Urothelium cell line (cell line): ENCODE measurements around the gene CCDC184.

Experiments used
- DNase-seq: peaks from one replicate; pipeline ENCODE4 v3.0.0; 2011; ENCODE audit warnings: low spot score, mixed read lengths
- FAIRE-seq: peaks from 2 replicates; lab custom pipeline; 2011; peaks lifted over from hg19 to GRCh38; lab: Jason Lieb, UNC

The CCDC184 gene

GRCh38 chr12:48177982-48178381 lies 5.5 kb upstream of the CCDC184 start:
- no peak for DNase-seq
- no peak for FAIRE-seq

- DNase-seq (no peak), FAIRE-seq (no peak)
Measured at GRCh38 chr12:48179466-48179865, 4.0 kb upstream of the CCDC184 start.

- FAIRE-seq (no peak), DNase-seq (no peak)
Measured at GRCh38 chr12:48180424-48180823, 3.0 kb upstream of the CCDC184 start.

DNA sequence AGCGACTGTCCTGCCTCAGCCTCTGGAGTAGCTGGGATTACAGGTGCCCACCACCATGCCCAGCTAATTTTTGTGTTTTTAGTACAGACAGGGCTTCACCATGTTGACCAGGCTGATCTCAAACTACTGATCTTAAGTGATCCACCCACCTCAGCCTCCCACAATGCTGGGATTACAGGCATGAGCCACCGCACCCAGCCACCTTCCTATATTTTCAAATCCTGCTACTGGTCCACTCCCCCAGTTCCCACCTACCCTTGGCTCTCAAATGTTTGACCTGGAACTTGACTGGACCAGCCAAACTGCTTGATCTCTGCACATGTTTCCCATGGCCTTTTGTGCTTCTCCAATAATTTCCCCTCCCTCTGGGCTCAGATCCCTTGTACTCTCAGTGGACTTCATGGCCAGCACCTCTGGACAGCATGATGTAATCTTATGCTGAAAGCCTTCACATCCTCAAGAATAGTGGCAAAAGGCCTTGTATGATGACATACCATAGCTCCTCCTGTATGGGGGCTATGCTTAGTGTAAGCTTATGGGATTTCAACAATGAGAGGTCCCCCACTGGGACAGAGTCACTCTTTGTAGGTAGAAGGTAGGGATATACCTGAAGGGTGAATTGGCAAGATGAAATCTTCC lies 2.5 kb upstream of the CCDC184 start:
- DNase-seq (no peak), FAIRE-seq (no peak)

DNA sequence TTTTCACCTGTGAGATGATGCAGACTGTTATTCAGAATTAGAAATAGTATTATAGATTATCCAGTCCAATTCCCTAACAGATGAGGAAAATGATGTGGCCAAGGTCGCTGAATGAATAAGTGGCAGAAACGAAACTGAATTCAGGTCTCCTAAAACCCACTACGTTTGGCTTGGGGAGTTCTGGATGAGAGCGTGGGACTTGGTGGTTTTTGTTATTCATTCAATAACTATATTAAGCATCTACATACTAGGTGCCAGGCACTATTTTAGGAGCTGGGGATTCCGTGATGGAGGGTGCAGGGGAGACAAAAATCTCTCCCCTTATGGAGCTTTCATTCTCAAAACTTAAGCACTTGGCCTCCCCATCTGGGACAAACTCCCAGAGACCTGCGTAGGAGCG lies 813 bp upstream of the CCDC184 start:
- no peak for DNase-seq
- FAIRE-seq = no peak

- FAIRE-seq (no peak), DNase-seq (no peak)
Measured at GRCh38 chr12:48183876-48184548, 568 bp downstream of the CCDC184 start.

DNA sequence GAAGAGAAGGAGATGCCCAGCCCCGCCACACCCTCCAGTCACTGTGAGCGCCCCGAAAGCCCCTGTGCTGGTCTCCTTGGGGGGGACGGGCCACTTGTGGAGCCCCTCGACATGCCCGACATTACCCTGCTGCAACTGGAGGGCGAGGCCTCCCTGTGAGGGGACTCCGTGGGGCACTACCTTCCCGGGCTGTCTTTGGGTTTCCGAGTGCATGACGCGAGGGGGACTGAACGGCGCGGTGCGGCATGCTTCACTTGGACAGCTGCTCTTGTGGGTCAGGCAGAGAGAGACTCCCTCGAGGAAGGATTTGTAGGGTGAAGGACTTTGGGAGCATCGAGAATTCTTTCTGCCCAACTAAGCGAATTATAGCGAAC lies 1.1 kb downstream of the CCDC184 start:
- no peak for DNase-seq
- no peak for FAIRE-seq

GRCh38 chr12:48185181-48185919 lies 1.9 kb downstream of the CCDC184 start:
- no peak for DNase-seq
- FAIRE-seq = no peak

DNA sequence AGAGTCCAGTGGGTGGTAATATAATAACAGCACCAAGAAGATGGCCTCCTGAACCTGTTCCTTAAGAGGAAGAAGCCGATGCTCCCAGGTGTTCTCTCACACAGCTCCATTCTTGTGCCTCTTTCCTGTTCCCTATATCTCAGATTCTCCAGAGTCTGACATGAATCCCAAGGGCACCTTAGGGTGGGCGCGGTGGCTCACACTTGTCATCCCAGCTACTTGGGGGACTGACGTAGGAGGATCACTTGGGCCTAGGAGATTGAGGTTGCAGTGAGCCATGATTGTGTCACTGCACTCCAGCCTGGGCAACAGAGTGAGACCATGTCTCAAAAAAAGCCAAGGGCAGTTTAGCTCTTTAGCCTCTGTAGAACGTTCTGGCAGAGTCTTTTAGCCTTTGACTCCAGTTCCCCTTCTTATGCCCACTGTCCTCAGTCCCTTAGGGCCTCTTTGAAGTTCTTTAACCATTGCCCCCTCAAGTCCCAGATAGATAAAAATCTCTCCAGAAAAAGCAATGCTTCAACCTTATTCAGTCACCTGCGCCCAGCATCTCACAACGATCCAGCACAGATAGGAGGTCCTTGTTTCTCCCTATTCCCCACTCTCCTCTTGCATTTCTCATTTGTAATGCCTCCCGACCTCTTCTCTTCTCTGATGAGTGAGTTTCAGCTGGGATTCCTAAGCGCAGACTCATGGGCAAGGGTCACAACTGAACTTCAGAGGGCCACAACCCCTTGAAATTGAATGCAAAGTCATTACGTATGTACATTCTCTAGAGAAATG lies 4.7 kb downstream of the CCDC184 start:
- DNase-seq = no peak
- no peak for FAIRE-seq

- FAIRE-seq = no peak
- peak; percentile 52 for DNase-seq
Measured at GRCh38 chr12:48189331-48190125, 6.1 kb downstream of the CCDC184 start.

DNA sequence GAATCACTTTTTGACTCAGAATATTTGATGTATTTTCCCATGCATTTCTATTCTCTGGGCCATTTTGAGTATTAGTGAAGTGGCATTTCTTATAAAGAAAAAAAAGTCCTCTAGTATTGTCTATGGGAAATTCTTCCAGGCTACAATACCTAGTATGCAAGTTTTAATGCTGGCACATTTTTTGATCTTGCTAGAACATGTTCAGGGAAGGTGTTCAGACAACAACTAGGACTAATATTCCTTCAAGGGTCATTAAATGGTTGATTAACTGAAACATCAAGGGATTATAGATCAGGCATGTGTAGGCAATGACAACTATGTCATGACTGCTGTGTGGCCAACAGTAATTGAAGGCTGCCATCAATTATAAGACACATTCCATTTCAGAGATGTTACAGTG lies 7.7 kb downstream of the CCDC184 start:
- FAIRE-seq = no peak

GRCh38 chr12:48192861-48193260 lies 9.4 kb downstream of the CCDC184 start:
- DNase-seq (no peak), FAIRE-seq (no peak)

More for the DNA sequence above, 7.7 kb downstream of the CCDC184 start:
- no peak for DNase-seq

GRCh38 chr12:48193623-48194022 lies 10.2 kb downstream of the CCDC184 start:
- FAIRE-seq (no peak), DNase-seq (no peak)

DNA sequence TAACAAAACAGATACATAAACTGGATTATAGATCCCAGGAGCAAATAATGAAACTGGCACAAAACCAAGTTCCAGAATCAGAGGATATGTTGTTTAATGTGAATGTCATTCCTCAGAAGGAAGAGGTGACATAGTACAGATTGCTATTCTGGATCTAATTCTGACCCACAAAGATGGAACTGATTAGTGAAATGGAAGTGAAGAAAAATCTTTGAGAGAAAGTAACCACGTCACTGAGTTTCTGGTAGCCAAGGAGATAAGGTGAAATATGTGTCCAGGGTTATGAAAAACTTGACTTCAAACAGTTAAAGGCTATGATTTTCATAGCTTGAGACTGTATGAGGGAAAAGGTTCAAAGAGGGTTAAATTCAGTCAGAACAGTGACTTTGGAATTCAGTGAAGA lies 11.4 kb downstream of the CCDC184 start:
- no peak for DNase-seq
- FAIRE-seq = no peak

DNA sequence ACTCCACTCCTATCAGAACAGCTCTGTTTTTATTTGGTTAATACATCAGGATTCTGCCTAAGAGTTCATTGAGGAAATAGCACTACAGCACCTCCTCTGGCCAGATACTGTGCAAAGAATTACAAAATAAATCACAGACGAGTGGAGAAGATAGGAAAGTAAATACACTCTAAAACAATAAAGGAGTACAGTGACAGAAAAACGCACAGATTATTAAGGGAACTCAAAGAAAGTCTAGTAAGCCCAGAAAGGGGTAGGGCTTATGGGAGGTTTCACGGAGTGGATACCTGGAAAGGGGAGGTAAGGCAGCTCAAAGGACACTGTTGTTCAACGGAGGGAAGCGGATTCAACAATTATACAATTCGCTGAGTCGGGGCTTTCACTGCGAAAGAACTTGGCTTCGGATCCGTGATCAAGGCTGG lies 14.1 kb downstream of the CCDC184 start:
- DNase-seq (peak; percentile 50), FAIRE-seq (no peak)

DNA sequence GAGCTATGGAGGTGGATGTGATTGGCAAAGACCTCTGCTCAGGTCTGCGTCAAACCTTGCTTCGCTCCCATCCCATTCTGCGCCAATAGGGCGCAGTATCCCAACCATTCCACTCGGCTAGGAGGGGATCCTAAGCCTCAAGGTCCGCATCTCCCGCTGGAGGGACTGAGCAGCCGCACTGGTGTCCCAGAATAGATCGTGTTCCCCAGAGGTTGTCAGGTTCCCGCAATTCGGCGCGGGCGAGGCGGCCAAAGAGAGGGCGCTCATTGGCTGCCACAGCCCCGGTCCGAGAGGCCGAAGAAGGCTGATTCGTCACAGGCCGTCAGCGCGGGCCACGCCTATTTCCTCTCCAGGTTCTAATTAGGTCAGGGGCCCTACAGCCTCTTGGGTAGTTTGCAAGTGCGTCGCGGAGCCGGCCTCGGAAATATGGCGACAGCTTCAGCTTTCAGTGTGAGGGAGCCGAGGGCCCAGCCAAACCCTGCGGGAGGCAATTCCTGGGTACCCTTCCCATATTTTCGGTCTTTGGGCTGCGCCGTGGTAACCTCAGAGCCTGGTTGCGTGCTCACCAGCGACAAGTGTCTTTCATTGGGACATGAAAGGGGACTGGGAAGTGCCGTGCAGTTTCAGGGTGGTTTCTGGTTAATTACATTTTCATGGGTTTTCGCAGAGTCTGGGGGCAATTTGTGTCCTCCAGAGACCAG lies 14.7 kb downstream of the CCDC184 start:
- peak; percentile 96 for DNase-seq
- peak; percentile 30 for FAIRE-seq

DNA sequence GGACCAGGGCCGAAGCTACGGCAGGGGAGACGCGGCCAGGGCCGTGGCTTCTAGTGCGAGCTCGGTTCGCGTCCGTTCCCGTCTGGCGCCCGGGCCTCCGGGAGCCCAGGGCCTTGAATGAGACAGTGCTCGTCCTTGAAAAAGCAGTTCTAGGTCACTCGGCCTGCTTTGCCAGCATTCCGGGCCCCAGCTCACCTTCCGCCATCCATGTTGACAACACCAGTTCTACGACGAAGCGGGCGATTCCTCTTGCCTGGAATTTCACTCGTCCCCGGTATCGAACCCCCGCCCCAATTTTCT lies 15.2 kb downstream of the CCDC184 start:
- FAIRE-seq = no peak

DNA sequence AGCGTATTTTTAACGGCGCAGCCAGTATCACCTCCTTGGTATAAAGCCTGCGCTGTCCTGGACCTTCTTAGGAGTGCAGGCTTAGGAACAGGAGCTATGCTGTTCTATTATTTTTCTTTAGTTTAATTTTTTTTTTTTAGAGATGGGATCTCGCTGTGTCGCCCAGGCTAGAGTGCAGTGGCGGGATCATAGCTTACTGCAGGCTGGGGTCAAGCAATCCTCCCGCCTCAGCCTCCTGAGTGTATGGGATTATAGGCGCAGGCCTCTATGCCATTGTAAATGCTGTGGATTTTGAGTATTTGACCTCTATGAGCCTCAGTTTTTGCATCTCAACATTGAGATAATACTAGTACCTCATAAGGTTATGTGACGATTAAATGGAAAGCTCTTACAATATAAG lies 15.5 kb downstream of the CCDC184 start:
- DNase-seq (no peak), FAIRE-seq (no peak)

More for the DNA sequence above, 15.2 kb downstream of the CCDC184 start:
- DNase-seq = peak; percentile 27

DNA sequence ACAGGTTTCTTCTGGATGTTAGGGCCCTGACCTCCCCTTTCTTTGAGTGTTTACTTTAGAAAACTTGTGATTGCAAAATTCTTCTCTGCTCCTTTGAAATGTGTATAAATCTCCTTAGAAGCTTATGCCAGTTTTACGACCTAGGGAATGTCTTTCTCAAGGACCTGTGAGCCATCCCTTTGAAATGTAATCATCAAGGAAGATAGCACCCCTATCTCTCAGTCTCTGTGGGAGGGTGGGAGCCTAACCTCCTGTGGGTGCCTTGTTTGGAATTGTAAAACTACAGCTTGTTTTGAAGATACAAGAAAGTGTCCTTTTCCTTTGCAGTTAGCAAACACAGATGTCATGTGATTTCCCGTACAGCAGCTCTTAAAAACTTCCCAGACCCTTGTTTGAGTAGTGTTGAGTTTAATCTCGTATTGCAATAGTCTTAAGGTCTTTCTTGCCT lies 16.4 kb downstream of the CCDC184 start:
- DNase-seq (no peak), FAIRE-seq (no peak)

DNA sequence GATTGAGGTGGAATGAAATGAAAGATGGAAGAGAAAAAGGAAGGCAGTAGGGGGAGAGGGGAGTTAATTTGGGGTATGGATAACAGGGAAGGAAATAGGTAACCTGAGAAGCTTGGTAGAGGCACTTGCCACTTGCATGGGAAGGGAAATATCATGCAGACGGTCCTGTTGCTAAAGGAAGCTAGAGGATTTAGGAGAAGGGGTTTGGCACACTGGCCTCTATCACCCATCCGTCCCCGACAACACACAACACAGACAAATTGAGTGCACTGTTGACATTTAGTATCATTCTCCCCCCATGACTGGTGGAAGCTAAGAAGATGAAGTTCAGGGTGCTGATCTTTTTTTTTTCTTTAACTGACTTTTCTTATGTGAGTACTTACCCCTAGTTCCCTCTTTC lies 17.6 kb downstream of the CCDC184 start:
- FAIRE-seq = no peak
- no peak for DNase-seq
